ENCODE data around the gene NCOA7.

Gene NCOA7

GRCh38 chr6:125793863-125794262 is 3.1 kb downstream of the NCOA7 start:
- H2BK5ac ChIP-seq (ENCODE audit: low read length), result no peak overlapping the region
- H2BK120ac ChIP-seq (ENCODE audit: low read depth, low read length), result no peak overlapping the region
- H3K9ac ChIP-seq (ENCODE audit: low read depth, low read length, poor library complexity), result no peak overlapping the region
- no peak overlapping the region for H3K4me3 ChIP-seq (ENCODE audit: low read length in 2 of 2)
- H3K9me3 ChIP-seq (replicated peaks in 1 of 2; ENCODE audit: control insufficient read depth in 2 of 2, insufficient read depth in 1 of 2, low read depth in 1 of 2, low read length in 2 of 2), result no peaks in the 10 kb centered on the region
- H2AFZ ChIP-seq (ENCODE audit: low read length), result no peak overlapping the region
- peaks cover 5 to 6% of the 10 kb centered on the region in 2 donors for H3K4me1 ChIP-seq (ENCODE audit: control insufficient read depth in 2 of 2, insufficient read depth in 1 of 2, low read depth in 1 of 2, low read length in 2 of 2)
- H3K27me3 ChIP-seq (ENCODE audit: control insufficient read depth in 3 of 3, insufficient read depth in 3 of 3, low read depth in 1 of 3, low read length in 3 of 3), result no peaks in the 10 kb centered on the region
- H3K18ac ChIP-seq (ENCODE audit: low read length), result no peak overlapping the region
- peaks cover 2% of the 10 kb centered on the region for H3K79me1 ChIP-seq (ENCODE audit: low read depth, low read length)
- WGBS, 2 donors (ENCODE audit: extremely low coverage in 2 of 2, insufficient read length in 2 of 2, insufficient replicate concordance in 1 of 2), result no CpG with 5 or more reads among the region's 3 CpGs
- H3K36me3 ChIP-seq (replicated peaks in 1 of 2; ENCODE audit: control insufficient read depth in 2 of 2, insufficient read depth in 2 of 2, low read length in 2 of 2), result no peaks in the 10 kb centered on the region
- no peak overlapping the region for H3K23ac ChIP-seq (ENCODE audit: low read depth, low read length, poor library complexity)
- H3K14ac ChIP-seq (ENCODE audit: low read length), result no peak overlapping the region
- no peak overlapping the region for H4K91ac ChIP-seq (ENCODE audit: low read depth, low read length, poor library complexity)
- no peak overlapping the region for H3K27ac ChIP-seq (replicated peaks; ENCODE audit: low read length)
- no peak overlapping the region for H2AK5ac ChIP-seq (ENCODE audit: low read depth, low read length)
- H2BK12ac ChIP-seq (ENCODE audit: low read length), result no peak overlapping the region
- H3K4me2 ChIP-seq (ENCODE audit: insufficient read depth, low read length, poor library complexity, severe bottlenecking), result no peak overlapping the region
- no peak for DNase-seq (ENCODE audit: low spot score)
- no peak overlapping the region for H4K8ac ChIP-seq (ENCODE audit: low read depth, low read length)
- H2BK15ac ChIP-seq (ENCODE audit: low read length), result no peak overlapping the region
- no peak overlapping the region for H3K4ac ChIP-seq (ENCODE audit: low read length)

- Histone ChIP-seq H3K27ac (replicated peaks; ENCODE audit: low read length) (no peak overlapping the region), H3K9ac (ENCODE audit: low read depth, low read length, poor library complexity) (no peak overlapping the region), H3K79me1 (ENCODE audit: low read depth, low read length) (peaks cover 2% of the 10 kb centered on the region), H3K4me1 (ENCODE audit: control insufficient read depth in 2 of 2, insufficient read depth in 1 of 2, low read depth in 1 of 2, low read length in 2 of 2) (peaks cover 4 to 5% of the 10 kb centered on the region in 2 donors), H3K4ac (ENCODE audit: low read length) (no peak overlapping the region), H2BK5ac (ENCODE audit: low read length) (no peak overlapping the region), H2AK5ac (ENCODE audit: low read depth, low read length) (no peak overlapping the region), H3K27me3 (ENCODE audit: control insufficient read depth in 3 of 3, insufficient read depth in 3 of 3, low read depth in 1 of 3, low read length in 3 of 3) (no peaks in the 10 kb centered on the region), H3K4me2 (ENCODE audit: insufficient read depth, low read length, poor library complexity, severe bottlenecking) (no peak overlapping the region), H3K14ac (ENCODE audit: low read length) (no peak overlapping the region), H3K18ac (ENCODE audit: low read length) (no peak overlapping the region), H4K8ac (ENCODE audit: low read depth, low read length) (no peak overlapping the region), H3K23ac (ENCODE audit: low read depth, low read length, poor library complexity) (no peak overlapping the region), H3K9me3 (replicated peaks in 1 of 2; ENCODE audit: control insufficient read depth in 2 of 2, insufficient read depth in 1 of 2, low read depth in 1 of 2, low read length in 2 of 2) (no peaks in the 10 kb centered on the region), H3K4me3 (ENCODE audit: low read length in 2 of 2) (no peak overlapping the region), H2AFZ (ENCODE audit: low read length) (no peak overlapping the region), H2BK15ac (ENCODE audit: low read length) (no peak overlapping the region), H4K91ac (ENCODE audit: low read depth, low read length, poor library complexity) (no peak overlapping the region), H2BK12ac (ENCODE audit: low read length) (no peak overlapping the region), H2BK120ac (ENCODE audit: low read depth, low read length) (no peak overlapping the region), H3K36me3 (replicated peaks in 1 of 2; ENCODE audit: control insufficient read depth in 2 of 2, insufficient read depth in 2 of 2, low read length in 2 of 2) (no peaks in the 10 kb centered on the region)
- no peak for DNase-seq (ENCODE audit: low spot score)
- no CpG with 5 or more reads among the region's 5 CpGs for WGBS, 2 donors (ENCODE audit: extremely low coverage in 2 of 2, insufficient read length in 2 of 2, insufficient replicate concordance in 1 of 2)
Observed at GRCh38 chr6:125794342-125795137, 3.8 kb downstream of the NCOA7 start.

- H3K4me2 ChIP-seq (ENCODE audit: insufficient read depth, low read length, poor library complexity, severe bottlenecking), result no peak overlapping the region
Observed at GRCh38 chr6:125795301-125795700, 4.5 kb downstream of the NCOA7 start.

GRCh38 chr6:125797120-125797885 is 6.5 kb downstream of the NCOA7 start:
- H2BK5ac ChIP-seq (ENCODE audit: low read length), result no peak overlapping the region
- H3K18ac ChIP-seq (ENCODE audit: low read length), result no peak overlapping the region
- no peaks in the 10 kb centered on the region for H3K79me1 ChIP-seq (ENCODE audit: low read depth, low read length)
- H2BK12ac ChIP-seq (ENCODE audit: low read length), result no peak overlapping the region
- no peak overlapping the region for H3K23ac ChIP-seq (ENCODE audit: low read depth, low read length, poor library complexity)
- H2BK120ac ChIP-seq (ENCODE audit: low read depth, low read length), result no peak overlapping the region
- no peaks in the 10 kb centered on the region for H3K36me3 ChIP-seq (replicated peaks in 1 of 2; ENCODE audit: control insufficient read depth in 2 of 2, insufficient read depth in 2 of 2, low read length in 2 of 2)
- no peak overlapping the region for H4K91ac ChIP-seq (ENCODE audit: low read depth, low read length, poor library complexity)
- H2AFZ ChIP-seq (ENCODE audit: low read length), result no peak overlapping the region
- H3K4ac ChIP-seq (ENCODE audit: low read length), result no peak overlapping the region
- no peaks in the 10 kb centered on the region for H3K27me3 ChIP-seq (ENCODE audit: control insufficient read depth in 3 of 3, insufficient read depth in 3 of 3, low read depth in 1 of 3, low read length in 3 of 3)
- H3K9ac ChIP-seq (ENCODE audit: low read depth, low read length, poor library complexity), result no peak overlapping the region
- no peaks in the 10 kb centered on the region for H3K4me1 ChIP-seq (ENCODE audit: control insufficient read depth in 2 of 2, insufficient read depth in 1 of 2, low read depth in 1 of 2, low read length in 2 of 2)
- no peak overlapping the region for H3K14ac ChIP-seq (ENCODE audit: low read length)
- no peak overlapping the region for H4K8ac ChIP-seq (ENCODE audit: low read depth, low read length)
- H2AK5ac ChIP-seq (ENCODE audit: low read depth, low read length), result no peak overlapping the region
- H3K4me2 ChIP-seq (ENCODE audit: insufficient read depth, low read length, poor library complexity, severe bottlenecking), result no peak overlapping the region
- WGBS, 2 donors (ENCODE audit: extremely low coverage in 2 of 2, insufficient read length in 2 of 2, insufficient replicate concordance in 1 of 2), result no CpG with 5 or more reads among the region's 3 CpGs
- no peak overlapping the region for H2BK15ac ChIP-seq (ENCODE audit: low read length)
- H3K27ac ChIP-seq (replicated peaks; ENCODE audit: low read length), result peak overlapping the region; percentile 29
- no peaks in the 10 kb centered on the region for H3K9me3 ChIP-seq (replicated peaks in 1 of 2; ENCODE audit: control insufficient read depth in 2 of 2, insufficient read depth in 1 of 2, low read depth in 1 of 2, low read length in 2 of 2)
- no peak overlapping the region for H3K4me3 ChIP-seq (ENCODE audit: low read length in 2 of 2)
- DNase-seq (ENCODE audit: low spot score), result no peak

More at GRCh38 chr6:125795301-125795700, 4.5 kb downstream of the NCOA7 start:
- Histone ChIP-seq H3K36me3 (replicated peaks in 1 of 2; ENCODE audit: control insufficient read depth in 2 of 2, insufficient read depth in 2 of 2, low read length in 2 of 2) (no peaks in the 10 kb centered on the region), H3K79me1 (ENCODE audit: low read depth, low read length) (peaks cover 1% of the 10 kb centered on the region), H2BK120ac (ENCODE audit: low read depth, low read length) (no peak overlapping the region), H3K9ac (ENCODE audit: low read depth, low read length, poor library complexity) (no peak overlapping the region), H2AFZ (ENCODE audit: low read length) (no peak overlapping the region), H4K91ac (ENCODE audit: low read depth, low read length, poor library complexity) (no peak overlapping the region), H3K14ac (ENCODE audit: low read length) (no peak overlapping the region), H3K27ac (replicated peaks; ENCODE audit: low read length) (no peak overlapping the region), H3K9me3 (replicated peaks in 1 of 2; ENCODE audit: control insufficient read depth in 2 of 2, insufficient read depth in 1 of 2, low read depth in 1 of 2, low read length in 2 of 2) (no peaks in the 10 kb centered on the region), H3K4ac (ENCODE audit: low read length) (no peak overlapping the region), H2BK5ac (ENCODE audit: low read length) (no peak overlapping the region), H3K27me3 (ENCODE audit: control insufficient read depth in 3 of 3, insufficient read depth in 3 of 3, low read depth in 1 of 3, low read length in 3 of 3) (no peaks in the 10 kb centered on the region), H3K4me3 (ENCODE audit: low read length in 2 of 2) (no peak overlapping the region), H2BK15ac (ENCODE audit: low read length) (no peak overlapping the region), H3K4me1 (ENCODE audit: control insufficient read depth in 2 of 2, insufficient read depth in 1 of 2, low read depth in 1 of 2, low read length in 2 of 2) (no peaks in the 10 kb centered on the region), H2BK12ac (ENCODE audit: low read length) (no peak overlapping the region), H2AK5ac (ENCODE audit: low read depth, low read length) (no peak overlapping the region), H3K18ac (ENCODE audit: low read length) (no peak overlapping the region), H4K8ac (ENCODE audit: low read depth, low read length) (no peak overlapping the region), H3K23ac (ENCODE audit: low read depth, low read length, poor library complexity) (no peak overlapping the region)
- no CpG with 5 or more reads among the region's 1 CpG for WGBS, 2 donors (ENCODE audit: extremely low coverage in 2 of 2, insufficient read length in 2 of 2, insufficient replicate concordance in 1 of 2)
- DNase-seq (ENCODE audit: low spot score), result no peak
